Motor neuron (in vitro differentiated cells): ENCODE measurements around the gene ATG9B. TPM values are rescaled to one million over a fixed set of nuclear protein-coding genes. Genes with fewer than 3 reads are reported as not detected.
A peak's percentile ranks its signal among the peaks of the same experiment; 100 is the strongest.

ENCODE experiments used
- ATAC-seq, 8 experiments: fragments of 200-7000 bp; cut with Tn5 transposase; replicated peaks in 6 of 8; 2 replicates each; pipeline ENCODE4 v1.8.0; 2021; ENCODE audit warnings: mild to moderate bottlenecking in 8 of 8, moderate library complexity in 8 of 8
- H3K27ac ChIP-seq, 2 donors: fragments of 250-450 bp; sonication (Bioruptor Pico); 2 replicates each; pipeline ENCODE4 v1.9.0; 2021; ENCODE audit warnings: antibody characterized with exemption in 2 of 2, mild to moderate bottlenecking in 2 of 2, moderate library complexity in 1 of 2
- H3K4me1 ChIP-seq, 2 donors: fragments of 250-450 bp; sonication (Bioruptor Pico); replicated peaks in 1 of 2; 2 replicates each; pipeline ENCODE4 v1.6.1; 2021; ENCODE audit warnings: antibody characterized with exemption in 2 of 2, mild to moderate bottlenecking in 2 of 2, moderate library complexity in 1 of 2
- H3K4me3 ChIP-seq, 5 donors: fragments of 250-450 bp; sonication (Bioruptor Pico); 2 replicates each; pipeline ENCODE4 v1.9.0; 2021; ENCODE audit warnings: antibody characterized with exemption in 5 of 5, mild to moderate bottlenecking in 5 of 5, moderate library complexity in 4 of 5
- WGBS, 10 experiments: fragments of 450-650 bp; shearing (Covaris generic); methylation state at CpG; one replicate each; pipeline ENCODE4 v1.0.0; 2022; 5-methylcytosine and 5-hydroxymethylcytosine counted together
- in situ Hi-C, 9 experiments: fragments of 400-800 bp; cut with MboI; loops; one replicate each; pipeline ENCODE4 v1.15.0; 2021; ENCODE audit warnings: low sequenced_read_pairs in 9 of 9, low pct_unique_long_range_greater_than_20kb in 2 of 9; ENCODE audit not compliant: unreplicated experiment in 9 of 9
- total RNA-seq, 8 experiments: library from RNA; unstranded; fragments of 300-600 nt; gene quantifications; 2 replicates each; pipeline versions ENCODE4 v1.2.3 to v1.2.4, GENCODE V29; 2022

Gene ATG9B, protein sequence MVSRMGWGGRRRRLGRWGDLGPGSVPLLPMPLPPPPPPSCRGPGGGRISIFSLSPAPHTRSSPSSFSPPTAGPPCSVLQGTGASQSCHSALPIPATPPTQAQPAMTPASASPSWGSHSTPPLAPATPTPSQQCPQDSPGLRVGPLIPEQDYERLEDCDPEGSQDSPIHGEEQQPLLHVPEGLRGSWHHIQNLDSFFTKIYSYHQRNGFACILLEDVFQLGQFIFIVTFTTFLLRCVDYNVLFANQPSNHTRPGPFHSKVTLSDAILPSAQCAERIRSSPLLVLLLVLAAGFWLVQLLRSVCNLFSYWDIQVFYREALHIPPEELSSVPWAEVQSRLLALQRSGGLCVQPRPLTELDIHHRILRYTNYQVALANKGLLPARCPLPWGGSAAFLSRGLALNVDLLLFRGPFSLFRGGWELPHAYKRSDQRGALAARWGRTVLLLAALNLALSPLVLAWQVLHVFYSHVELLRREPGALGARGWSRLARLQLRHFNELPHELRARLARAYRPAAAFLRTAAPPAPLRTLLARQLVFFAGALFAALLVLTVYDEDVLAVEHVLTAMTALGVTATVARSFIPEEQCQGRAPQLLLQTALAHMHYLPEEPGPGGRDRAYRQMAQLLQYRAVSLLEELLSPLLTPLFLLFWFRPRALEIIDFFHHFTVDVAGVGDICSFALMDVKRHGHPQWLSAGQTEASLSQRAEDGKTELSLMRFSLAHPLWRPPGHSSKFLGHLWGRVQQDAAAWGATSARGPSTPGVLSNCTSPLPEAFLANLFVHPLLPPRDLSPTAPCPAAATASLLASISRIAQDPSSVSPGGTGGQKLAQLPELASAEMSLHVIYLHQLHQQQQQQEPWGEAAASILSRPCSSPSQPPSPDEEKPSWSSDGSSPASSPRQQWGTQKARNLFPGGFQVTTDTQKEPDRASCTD
- total RNA-seq = 1 to 10 TPM in 7 of 8 experiments, under 1 TPM in 1; 0.36 to 6.7 (median 2.2) TPM

- WGBS, 10 experiments = 17 to 80% (median 62%) methylated on average over 1 to 4 of the region's 4 CpGs; no CpG with 5 or more reads in 2 of the 10 experiments
- Histone ChIP-seq H3K4me1 (peaks cover 22 to 24% of the 10 kb centered on the region in 2 donors), H3K27ac (no peak within 1 kb of the TSS), H3K4me3 (no peak within 1 kb of the TSS)
- ATAC-seq = no peak
- in situ Hi-C loops = no loop called here
These were observed at the start of gene ATG9B for GRCh38 chr7:151024435-151025056. TSS of gene ATG9B (minus strand) at chr7:151024494. CDS start at chr7:151024423, 71 bp downstream.

- Histone ChIP-seq H3K4me1 (peaks cover 12 to 15% of the 10 kb centered on the region in 2 donors), H3K27ac (no peak overlapping the region), H3K4me3 (no peak overlapping the region)
- in situ Hi-C loops = no loop called here
- WGBS, 10 experiments = 80% methylated on average over 1 of the region's 17 CpGs; no CpG with 5 or more reads in 9 of the 10 experiments
- no peak for ATAC-seq
These were observed 49.7 kb upstream of the ATG9B start for GRCh38 chr7:151073990-151074389.

GRCh38 chr7:151071032-151071866 lies 47.0 kb upstream of the ATG9B start:
- ATAC-seq = no peak
- in situ Hi-C loops = no loop called here
- H3K27ac ChIP-seq = no peak overlapping the region
- H3K4me1 ChIP-seq = no peaks in the 10 kb centered on the region
- WGBS, 10 experiments = 80 to 100% methylated on average over 1 to 2 of the region's 39 CpGs; no CpG with 5 or more reads in 8 of the 10 experiments
- H3K4me3 ChIP-seq = no peak overlapping the region

DNA sequence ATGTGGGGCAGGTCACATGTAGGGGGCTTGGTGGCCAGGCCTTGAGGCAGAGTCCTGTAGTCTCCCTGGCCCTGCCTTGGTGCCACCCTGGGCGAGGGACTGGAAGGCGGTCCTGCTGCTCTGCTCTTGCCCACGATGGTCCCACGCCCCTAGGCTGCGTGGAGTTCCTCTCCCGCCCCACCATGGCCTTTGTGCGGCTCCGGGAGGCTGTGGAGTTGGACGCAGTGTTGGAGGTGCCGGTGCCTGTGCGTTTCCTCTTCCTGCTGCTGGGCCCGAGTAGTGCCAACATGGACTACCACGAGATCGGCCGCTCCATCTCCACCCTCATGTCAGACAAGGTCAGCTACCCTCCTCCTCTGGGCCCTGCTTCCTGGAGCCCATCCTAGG lies 46.3 kb upstream of the ATG9B start:
- Histone ChIP-seq H3K4me1 (no peaks in the 10 kb centered on the region), H3K4me3 (no peak overlapping the region), H3K27ac (no peak overlapping the region)
- peak in 1 of 8 experiments; percentile 5 for ATAC-seq
- in situ Hi-C loops = no loop called here
- WGBS, 10 experiments = 95 to 100% methylated on average over 3 to 4 of the region's 15 CpGs; no CpG with 5 or more reads in 8 of the 10 experiments

DNA sequence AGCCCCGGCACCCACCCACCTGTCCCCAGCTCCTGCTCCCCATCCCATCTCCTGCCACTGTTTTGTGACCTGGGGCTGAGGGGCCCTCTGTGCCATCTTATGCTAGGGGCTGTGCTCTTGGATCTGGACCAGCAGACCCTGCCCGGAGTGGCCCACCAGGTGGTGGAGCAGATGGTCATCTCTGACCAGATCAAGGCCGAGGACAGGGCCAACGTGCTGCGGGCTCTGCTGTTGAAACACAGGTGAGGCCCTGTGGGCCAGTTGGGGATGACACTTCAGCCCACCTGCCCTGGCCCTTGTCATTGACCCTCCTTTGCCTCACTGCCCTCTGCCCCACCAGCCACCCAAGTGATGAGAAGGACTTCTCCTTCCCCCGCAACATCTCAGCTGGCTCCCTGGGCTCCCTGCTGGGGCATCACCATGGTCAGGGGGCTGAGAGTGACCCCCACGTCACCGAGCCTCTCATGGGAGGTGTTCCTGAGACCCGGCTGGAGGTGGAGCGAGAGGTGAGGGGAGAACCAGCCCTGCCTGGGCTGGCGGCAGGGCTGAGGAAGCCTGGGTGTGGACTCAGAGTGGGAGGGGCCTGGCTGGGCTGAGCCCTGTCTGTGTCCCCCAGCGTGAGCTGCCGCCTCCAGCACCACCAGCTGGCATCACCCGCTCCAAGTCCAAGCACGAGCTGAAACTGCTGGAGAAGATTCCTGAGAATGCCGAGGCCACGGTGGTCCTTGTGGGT lies 45.7 kb upstream of the ATG9B start:
- in situ Hi-C loops = no loop called here
- H3K4me3 ChIP-seq = no peak overlapping the region
- no peak overlapping the region for H3K27ac ChIP-seq

DNA sequence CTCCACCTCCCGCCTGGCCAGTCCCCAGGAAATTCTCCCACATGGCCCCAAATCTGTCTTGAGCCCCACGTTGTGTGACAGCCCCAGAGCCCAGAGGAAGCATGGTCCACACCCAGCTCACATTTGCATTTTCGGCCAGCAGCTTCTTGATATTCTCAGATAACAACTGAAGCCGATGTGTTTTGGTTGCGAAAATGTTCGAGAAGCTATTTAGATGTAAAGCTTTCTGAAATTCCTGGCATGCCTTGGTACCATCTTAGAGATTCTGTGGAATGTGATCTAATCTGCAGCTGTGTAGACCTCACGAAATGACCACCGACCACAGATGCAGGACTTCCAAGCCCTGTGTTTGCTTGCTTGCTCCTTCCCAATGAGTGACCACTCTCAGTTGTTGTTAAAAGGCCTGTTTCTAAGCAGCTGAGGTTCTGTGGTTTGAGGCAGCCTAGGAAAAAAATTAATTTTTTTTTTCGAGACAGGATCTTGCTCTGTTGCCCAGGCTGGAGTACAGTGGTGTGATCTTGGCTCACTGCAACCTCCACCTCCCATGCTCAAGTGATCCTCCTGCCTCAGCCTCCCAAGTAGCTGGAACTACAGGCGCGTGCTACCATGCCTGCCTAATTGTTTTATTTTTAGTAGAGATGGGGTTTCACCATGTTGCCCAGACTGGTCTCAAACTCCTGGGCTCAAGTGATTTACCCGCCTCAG lies 43.9 kb upstream of the ATG9B start:
- ATAC-seq = peak in 3 of 8 experiments; percentile 71 to 82 (median 72)
- Histone ChIP-seq H3K27ac (no peak overlapping the region), H3K4me1 (peaks cover 0 to 2% of the 10 kb centered on the region in 2 donors), H3K4me3 (no peak overlapping the region)
- in situ Hi-C loops = no loop called here
- 7 to 100% (median 86%) methylated on average over 1 to 8 of the region's 12 CpGs; no CpG with 5 or more reads in 2 of the 10 experiments for WGBS, 10 experiments

More for the DNA sequence above, 45.7 kb upstream of the ATG9B start:
- WGBS, 10 experiments = 80 to 100% (median 88%) methylated on average over 2 to 4 of the region's 17 CpGs; no CpG with 5 or more reads in 6 of the 10 experiments
- peak in 2 of 8 experiments; percentile 56 to 64 for ATAC-seq
- H3K4me1 ChIP-seq = no peaks in the 10 kb centered on the region

DNA sequence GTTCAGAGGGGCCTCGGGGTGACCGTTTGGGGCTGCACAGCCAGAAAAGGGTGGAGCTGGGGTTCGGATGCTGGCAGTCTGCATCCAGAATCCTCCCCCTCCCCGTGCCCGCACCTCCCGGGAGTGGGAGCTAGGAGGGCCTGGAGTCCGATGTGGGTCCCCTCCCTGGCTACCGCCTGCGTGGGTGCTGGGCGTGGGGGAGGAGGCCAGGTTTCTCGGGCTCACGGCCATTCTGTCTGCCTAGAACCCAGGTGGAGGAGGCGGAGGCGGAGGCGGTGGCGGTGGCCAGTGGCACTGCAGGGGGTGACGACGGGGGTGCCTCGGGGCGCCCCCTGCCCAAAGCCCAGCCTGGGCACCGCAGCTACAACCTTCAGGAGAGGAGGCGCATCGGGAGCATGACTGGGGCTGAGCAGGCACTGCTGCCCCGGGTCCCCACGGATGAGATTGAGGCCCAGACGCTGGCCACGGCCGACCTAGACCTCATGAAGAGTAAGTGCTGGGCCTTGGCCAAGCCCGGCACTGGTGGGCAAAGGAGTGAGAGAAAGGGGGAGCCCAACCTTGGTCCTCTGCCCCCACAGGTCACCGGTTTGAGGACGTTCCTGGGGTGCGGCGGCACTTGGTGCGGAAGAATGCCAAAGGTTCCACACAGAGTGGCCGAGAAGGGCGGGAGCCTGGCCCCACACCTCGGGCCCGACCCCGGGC lies 42.1 kb upstream of the ATG9B start:
- H3K27ac ChIP-seq = no peak overlapping the region
- peaks cover 11 to 12% of the 10 kb centered on the region in 2 donors for H3K4me1 ChIP-seq
- H3K4me3 ChIP-seq = no peak overlapping the region
- in situ Hi-C loops = no loop called here
- no peak for ATAC-seq
- 88 to 90% methylated on average over 2 to 5 of the region's 39 CpGs; no CpG with 5 or more reads in 8 of the 10 experiments for WGBS, 10 experiments

DNA sequence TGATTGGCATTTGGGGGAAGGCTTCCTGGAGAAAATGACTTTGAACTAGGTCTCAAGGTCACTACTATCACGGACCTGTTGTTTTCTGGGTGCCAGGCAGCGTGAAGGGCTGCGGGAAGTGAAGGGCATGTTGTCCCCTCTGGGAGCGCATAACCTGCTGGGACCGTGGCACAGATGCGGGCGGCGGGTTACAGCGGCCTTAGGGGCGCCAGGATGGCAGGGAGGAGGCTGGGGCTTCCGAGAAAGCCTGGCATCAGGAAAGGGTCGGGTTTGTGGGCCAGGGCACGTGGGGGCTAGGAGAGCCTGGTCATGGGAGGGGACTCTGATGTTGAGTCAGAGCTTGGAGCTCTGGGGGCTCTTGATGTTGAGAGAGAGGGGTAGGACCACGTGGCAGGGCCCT lies 41.2 kb upstream of the ATG9B start:
- in situ Hi-C loops = no loop called here
- ATAC-seq = no peak
- Histone ChIP-seq H3K4me1 (peaks cover 15 to 20% of the 10 kb centered on the region in 2 donors), H3K4me3 (no peak overlapping the region), H3K27ac (no peak overlapping the region)
- 71 to 100% (median 92%) methylated on average over 1 to 11 of the region's 14 CpGs; no CpG with 5 or more reads in 5 of the 10 experiments for WGBS, 10 experiments

DNA sequence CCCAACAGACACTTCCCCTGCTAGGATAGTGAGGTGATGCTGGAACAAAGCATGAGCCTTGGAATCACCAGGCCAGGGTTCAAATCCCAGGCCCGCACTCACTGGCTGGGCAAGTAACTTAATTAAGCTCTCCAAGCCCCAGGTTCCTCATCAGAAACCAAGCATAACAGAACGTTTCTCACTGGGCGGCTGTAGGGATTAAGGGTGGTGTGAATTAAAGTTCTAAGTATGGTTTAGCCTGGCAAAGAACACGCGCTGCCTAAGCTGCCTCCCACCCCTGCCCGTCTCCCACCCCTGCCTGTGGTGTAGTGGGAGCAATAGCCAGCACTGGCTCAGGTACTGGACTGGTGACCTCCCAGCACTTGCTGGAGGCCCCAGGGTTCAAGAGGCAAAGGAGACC lies 40.7 kb upstream of the ATG9B start:
- peaks cover 19 to 24% of the 10 kb centered on the region in 2 donors for H3K4me1 ChIP-seq
- no peak overlapping the region for H3K27ac ChIP-seq
- in situ Hi-C loops = no loop called here
- ATAC-seq = no peak
- WGBS, 10 experiments = no CpG with 5 or more reads among the region's 6 CpGs
- H3K4me3 ChIP-seq = no peak overlapping the region

- no peak for ATAC-seq
- in situ Hi-C loops = no loop called here
These were observed 40.2 kb upstream of the ATG9B start for GRCh38 chr7:151064454-151064853.

DNA sequence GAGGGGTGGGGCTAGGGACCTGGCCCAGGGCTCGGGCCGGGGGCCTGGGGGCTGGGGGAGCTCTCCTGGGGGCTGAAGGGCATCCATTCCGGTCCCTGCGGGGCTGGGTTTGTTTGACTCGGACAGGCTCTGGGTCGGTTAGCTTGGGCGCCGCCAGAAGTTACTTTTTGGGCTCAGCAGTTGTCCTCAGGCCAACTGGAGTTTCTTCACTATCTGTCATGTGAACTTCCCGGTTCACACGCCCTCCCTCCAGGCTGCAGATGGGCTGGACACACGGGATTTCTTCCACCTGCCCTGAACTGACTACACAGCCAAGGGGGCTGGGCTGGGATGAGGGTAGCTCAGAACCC lies 38.9 kb upstream of the ATG9B start:
- Histone ChIP-seq H3K4me1 (peaks cover 29 to 32% of the 10 kb centered on the region in 2 donors), H3K27ac (peak overlapping the region in 1 of 2 donors; percentile 32), H3K4me3 (peak overlapping the region in 3 of 5 donors; percentile 23 to 37 (median 36))
- ATAC-seq = peak in 3 of 8 experiments; percentile 6 to 38 (median 29)
- WGBS, 10 experiments = no CpG with 5 or more reads among the region's 11 CpGs
- in situ Hi-C loops = no loop called here

More at GRCh38 chr7:151064454-151064853, 40.2 kb upstream of the ATG9B start:
- 80 to 100% methylated on average over 2 to 3 of the region's 18 CpGs; no CpG with 5 or more reads in 8 of the 10 experiments for WGBS, 10 experiments
- Histone ChIP-seq H3K27ac (no peak overlapping the region), H3K4me3 (no peak overlapping the region), H3K4me1 (peaks cover 21 to 24% of the 10 kb centered on the region in 2 donors)
